GM19238 (cell line): Measurements from ENCODE around the gene ASIC2.

Experiments
- DNase-seq: peaks from one replicate; pipeline ENCODE4 v3.0.0; 2011; ENCODE audit warnings: low spot score; ENCODE audit not compliant: insufficient read length

Gene ASIC2

GRCh38 chr17:33292981-33293867, at the start of gene ASIC2:
Gene ASIC2, minus strand, starts transcription at chr17:33293295.
- DNase-seq = no peak

- DNase-seq = no peak
Observed at GRCh38 chr17:33342025-33342424, 48.9 kb upstream of the ASIC2 start.

GRCh38 chr17:33338242-33338641, 45.1 kb upstream of the ASIC2 start:
- DNase-seq = no peak

- DNase-seq = no peak
Observed at GRCh38 chr17:33335491-33336173, 42.5 kb upstream of the ASIC2 start.

- no peak for DNase-seq
Observed at GRCh38 chr17:33334703-33335102, 41.6 kb upstream of the ASIC2 start.

GRCh38 chr17:33330877-33331276, 37.8 kb upstream of the ASIC2 start:
- no peak for DNase-seq

GRCh38 chr17:33328129-33328528, 35.0 kb upstream of the ASIC2 start:
- no peak for DNase-seq

- DNase-seq = no peak
Observed at GRCh38 chr17:33324736-33325135, 31.6 kb upstream of the ASIC2 start.

GRCh38 chr17:33322063-33322462, 29.0 kb upstream of the ASIC2 start:
- no peak for DNase-seq

- DNase-seq = no peak
Observed at GRCh38 chr17:33318241-33318640, 25.1 kb upstream of the ASIC2 start.

- DNase-seq = no peak
Observed at GRCh38 chr17:33316746-33317145, 23.7 kb upstream of the ASIC2 start.

GRCh38 chr17:33310296-33310695, 17.2 kb upstream of the ASIC2 start:
- DNase-seq = no peak

- no peak for DNase-seq
Observed at GRCh38 chr17:33303254-33303653, 10.2 kb upstream of the ASIC2 start.

- DNase-seq = no peak
Observed at GRCh38 chr17:33302394-33302793, 9.3 kb upstream of the ASIC2 start.

- no peak for DNase-seq
Observed at GRCh38 chr17:33300241-33300640, 7.1 kb upstream of the ASIC2 start.

- DNase-seq = no peak
Observed at GRCh38 chr17:33299115-33299514, 6.0 kb upstream of the ASIC2 start.

GRCh38 chr17:33297643-33298042, 4.5 kb upstream of the ASIC2 start:
- DNase-seq = no peak

GRCh38 chr17:33294994-33295393, 1.9 kb upstream of the ASIC2 start:
- no peak for DNase-seq

GRCh38 chr17:33292201-33292980, 704 bp downstream of the ASIC2 start:
- DNase-seq = no peak

GRCh38 chr17:33291248-33292200, 1.6 kb downstream of the ASIC2 start:
- no peak for DNase-seq

- DNase-seq = no peak
Observed at GRCh38 chr17:33290253-33290652, 2.8 kb downstream of the ASIC2 start.
